Measurements from ENCODE around the gene EPHA5.
"Not testable (repeated sequence)": the region's sequence is repeated elsewhere in the genome, so short reads cannot be mapped to it uniquely, and the experiment has no call there.

The EPHA5 gene

GRCh38 chr4:65344278-65344825 lies 325.9 kb downstream of the EPHA5 start:
- FAIRE-seq = no peak

- no peak for FAIRE-seq
Observed at GRCh38 chr4:65343342-65343741, 326.9 kb downstream of the EPHA5 start.

GRCh38 chr4:65341557-65341956 lies 328.7 kb downstream of the EPHA5 start:
- no peak for FAIRE-seq

GRCh38 chr4:65340382-65341109 lies 329.7 kb downstream of the EPHA5 start:
- FAIRE-seq = no peak

GRCh38 chr4:65337371-65337770 lies 332.9 kb downstream of the EPHA5 start:
- FAIRE-seq = no peak

GRCh38 chr4:65336465-65336864 lies 333.8 kb downstream of the EPHA5 start:
- no peak for FAIRE-seq

GRCh38 chr4:65316534-65316933 lies 353.8 kb downstream of the EPHA5 start:
- no peak for FAIRE-seq

- no peak for FAIRE-seq
Observed at GRCh38 chr4:65311120-65311519, 359.2 kb downstream of the EPHA5 start.

GRCh38 chr4:65310586-65310985 lies 359.7 kb downstream of the EPHA5 start:
- no peak for FAIRE-seq

- not testable (repeated sequence) for FAIRE-seq
Observed at GRCh38 chr4:65308626-65309025, 361.7 kb downstream of the EPHA5 start.

GRCh38 chr4:65302145-65302544 lies 368.1 kb downstream of the EPHA5 start:
- no peak for FAIRE-seq

- FAIRE-seq = no peak
Observed at GRCh38 chr4:65296246-65296645, 374.0 kb downstream of the EPHA5 start.

GRCh38 chr4:65287071-65287470 lies 383.2 kb downstream of the EPHA5 start:
- FAIRE-seq = no peak
